Measurements from ENCODE around the gene GDF10. TPM values are rescaled to one million over a fixed set of nuclear protein-coding genes. Genes with fewer than 3 reads are reported as not detected.

The GDF10 gene
- total and polyA plus RNA-seq, 2 of the 8 experiments (the other 6 are each of a cell fraction or from before 2014, with no cell fraction given) = 0.19 to 0.32 TPM

DNA sequence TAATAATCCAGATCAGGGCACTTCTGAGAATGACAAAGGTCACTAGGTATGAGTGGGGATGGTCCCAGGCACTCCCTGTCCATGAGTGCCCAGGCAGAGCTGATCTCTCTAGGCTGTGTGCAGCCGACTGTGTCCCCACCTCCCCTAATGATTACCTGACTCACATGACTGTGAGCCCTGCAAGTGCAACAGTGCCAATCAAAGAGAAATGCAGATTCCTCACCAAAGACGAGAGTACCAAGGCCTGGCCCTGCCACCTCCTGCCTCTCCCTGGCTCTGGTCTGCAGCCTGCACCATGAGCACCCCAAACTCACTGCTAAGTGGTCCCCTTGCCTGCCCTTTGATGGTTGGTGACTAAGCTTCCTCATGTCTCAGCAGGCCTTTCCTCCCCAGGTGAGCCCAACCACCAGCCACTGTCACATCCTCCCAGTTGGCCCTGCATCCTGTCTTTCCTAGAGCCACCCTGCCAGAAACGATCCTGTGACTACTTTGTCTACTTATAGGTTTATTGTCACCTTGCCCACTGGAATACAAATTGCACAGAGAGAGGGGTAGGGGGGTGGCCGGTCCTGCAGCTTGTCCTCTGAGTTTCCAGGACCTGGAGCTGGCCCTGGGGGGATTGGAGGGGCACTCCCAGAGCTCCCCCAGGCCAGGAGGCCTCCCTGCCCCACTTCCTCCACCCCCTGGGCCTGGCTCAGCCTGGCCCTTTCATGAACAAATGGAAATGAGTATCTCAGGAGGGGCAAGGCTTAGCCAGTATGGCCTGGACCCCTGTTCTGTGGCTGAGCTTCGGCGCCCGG, 22.4 kb upstream of the GDF10 start:
- Histone ChIP-seq H3K56ac (replicated peaks; ENCODE audit: insufficient read length, low read depth, low read length) (no peak overlapping the region), H3K14ac (ENCODE audit: insufficient read length) (no peak overlapping the region), H3K4me2 (ENCODE audit: insufficient read depth in 1 of 2, low read depth in 2 of 2, low read length in 2 of 2) (no peak overlapping the region), H2BK20ac (ENCODE audit: low read length) (no peak overlapping the region), H4K5ac (ENCODE audit: insufficient read length, low read depth, low read length) (no peak overlapping the region), H2BK5ac (ENCODE audit: low read depth, low read length) (no peak overlapping the region), H3K9ac (replicated peaks in 1 of 4; ENCODE audit: extremely low read depth in 1 of 4, low read depth in 3 of 4, low read length in 3 of 4) (no peak overlapping the region), H3K79me1 (ENCODE audit: low read depth, low read length) (no peaks in the 10 kb centered on the region), H3K27me3 (replicated peaks in 1 of 4; ENCODE audit: control insufficient read depth in 3 of 4, extremely low read depth in 1 of 4, insufficient read depth in 3 of 4, low read length in 3 of 4) (no peaks in the 10 kb centered on the region), H4K8ac (ENCODE audit: extremely low read depth, insufficient read depth, low read length) (no peak overlapping the region), H2BK120ac (replicated peaks; ENCODE audit: low read depth, low read length) (no peak overlapping the region), H3K4me3 (ENCODE audit: extremely low read depth in 1 of 4, insufficient read depth in 2 of 4, low read depth in 3 of 4, low read length in 4 of 4) (no peak overlapping the region), H4K91ac (replicated peaks; ENCODE audit: insufficient read length, low read length) (no peak overlapping the region), H2BK15ac (ENCODE audit: low read length) (no peak overlapping the region), H2AK5ac (ENCODE audit: low read depth, low read length) (no peak overlapping the region), H3K27ac (ENCODE audit: low read depth, low read length) (no peak overlapping the region), H3K18ac (ENCODE audit: extremely low read depth, low read length) (no peak overlapping the region), H3K4me1 (replicated peaks in 1 of 4; ENCODE audit: control insufficient read depth in 3 of 4, insufficient read depth in 4 of 4, low read length in 3 of 4) (no peaks in the 10 kb centered on the region; a peak in 1 of 7 replicates), H3K23me2 (ENCODE audit: low read depth, low read length) (no peaks in the 10 kb centered on the region), H3K79me2 (ENCODE audit: control insufficient read depth in 1 of 2, insufficient read depth in 2 of 2, low read length in 2 of 2) (no peaks in the 10 kb centered on the region), H3K4ac (replicated peaks; ENCODE audit: insufficient read length, low read depth, low read length) (no peak overlapping the region), H2AFZ (ENCODE audit: low read length) (no peak overlapping the region), H3K9me3 (ENCODE audit: insufficient read depth in 2 of 2, low read depth in 1 of 2, low read length in 1 of 2) (peaks cover 0 to 6% of the 10 kb centered on the region in 2 experiments; a peak in 2 of 4 replicates), H2BK12ac (ENCODE audit: low read depth, low read length) (no peak overlapping the region), H3K36me3 (ENCODE audit: control insufficient read depth in 2 of 4, insufficient read depth in 4 of 4, low read length in 3 of 4) (no peaks in the 10 kb centered on the region), H3K23ac (ENCODE audit: insufficient read length) (no peak overlapping the region), H4K20me1 (replicated peaks in 1 of 2; ENCODE audit: control insufficient read depth in 1 of 2, insufficient read depth in 2 of 2, low read length in 2 of 2) (no peaks in the 10 kb centered on the region)
- FAIRE-seq = no peak
- ChIA-PET POLR2A (ENCODE audit: partially characterized antibody) (no interaction called here), CTCF (ENCODE audit: partially characterized antibody) (interaction anchor here (1.2 to 3.5 kb wide), 3 partner anchors 8 to 31 kb away, joined by 4 to 12 read pairs (median 4); no protein-coding TSS in a partner anchor)
- 92% methylated on average over 7 of the region's 7 CpGs; no CpG with 5 or more reads in 1 of the 2 experiments for WGBS, 2 experiments (ENCODE audit: extremely low coverage in 1 of 2, insufficient coverage in 1 of 2, insufficient read length in 1 of 2, insufficient replicate concordance in 2 of 2, low coverage in 1 of 2, low lambda C conversion rate in 2 of 2, missing lambda C conversion rate in 1 of 2)
- no peak for DNase-seq (ENCODE audit: low read depth in 1 of 2, low spot score in 2 of 2)
- no peak for TF ChIP-seq FOSL1 (IDR thresholded peaks at IDR 0.05; ENCODE audit: insufficient read depth, low read depth, low read length)
- TF ChIP-seq CHD2 (IDR thresholded peaks at IDR 0.05; ENCODE audit: low read length) = no peak
- no peak for TF ChIP-seq TCF12 (IDR thresholded peaks at IDR 0.05; ENCODE audit: low read depth, low read length)
- TF ChIP-seq RBBP5 (IDR thresholded peaks at IDR 0.05; ENCODE audit: borderline replicate concordance, low read depth, low read length) = no peak
- TF ChIP-seq TBP (IDR thresholded peaks at IDR 0.05; ENCODE audit: low read depth, low read length) = no peak
- no peak for TF ChIP-seq SIX5 (IDR thresholded peaks at IDR 0.05; ENCODE audit: low read depth, low read length)
- TF ChIP-seq GABPA (IDR thresholded peaks at IDR 0.05; ENCODE audit: borderline replicate concordance, insufficient read depth, low read length) = no peak
- TF ChIP-seq SP1 (IDR thresholded peaks at IDR 0.05; ENCODE audit: low read depth, low read length) = no peak
